B cell (primary cell): ENCODE results near the gene SLC9C2. TPM values are rescaled to one million over a fixed set of nuclear protein-coding genes. Genes with fewer than 3 reads are reported as not detected.

Source experiments
- ATAC-seq: fragments of 200-7000 bp; cut with Tn5 transposase; one replicate; pipeline ENCODE4 v1.10.0; 2021; ENCODE audit warnings: low read depth, mild to moderate bottlenecking, moderate number of reproducible peaks, moderate library complexity
- CTCF ChIA-PET: fragments of 350-600 bp; sonication (Branson Sonifier 250); formaldehyde crosslinking; loops from one replicate; lab custom pipeline; 2021; ENCODE audit warnings: antibody characterized with exemption, inconsistent platforms; lab: Charles Lee
- POLR2A ChIA-PET: fragments of 350-600 bp; sonication (Branson Sonifier 250); formaldehyde crosslinking; loops from one replicate; lab custom pipeline; 2021; ENCODE audit warnings: antibody characterized with exemption; lab: Charles Lee
- DNase-seq: peaks from one replicate; pipeline ENCODE4 v3.0.0; 2013
- H2AFZ ChIP-seq: 2 replicates; pipeline ENCODE4 v1.6.1; 2012; ENCODE audit warnings: mild to moderate bottlenecking, low read depth, low read length; ENCODE audit not compliant: insufficient read depth, poor library complexity, severe bottlenecking
- H3K27ac ChIP-seq, 2 donors: 1 replicate in 1 of 2; 2 replicates in 1 of 2; pipeline ENCODE4 v1.5.1; 2012 to 2013; ENCODE audit warnings: low read length in 2 of 2, mild to moderate bottlenecking in 2 of 2, moderate library complexity in 1 of 2
- H3K27me3 ChIP-seq, 4 experiments: fragments of 200-600 bp in 1 of 4; sonication (generic) in 1 of 4; replicated peaks in 1 of 4; 1 replicate in 2 of 4; 2 replicates in 2 of 4; pipeline versions ENCODE4 v1.6.1 to v1.7.0; 2013 to 2016; ENCODE audit warnings: low read length in 3 of 4, mild to moderate bottlenecking in 2 of 4, mixed read lengths in 1 of 4, moderate library complexity in 1 of 4; ENCODE audit not compliant: insufficient read depth in 4 of 4, control insufficient read depth in 3 of 4; ENCODE audit errors: control extremely low read depth in 1 of 4
- H3K36me3 ChIP-seq, 2 experiments: replicated peaks in 1 of 2; 1 replicate in 1 of 2; 2 replicates in 1 of 2; pipeline versions ENCODE4 v1.6.1 to v1.7.1; 2013; ENCODE audit warnings: low read length in 1 of 2; ENCODE audit not compliant: insufficient read depth in 2 of 2, control insufficient read depth in 1 of 2; ENCODE audit errors: control extremely low read depth in 1 of 2, extremely low read depth in 1 of 2
- H3K4me1 ChIP-seq, 2 donors: fragments of 200-600 bp in 1 of 2; sonication (generic) in 1 of 2; 1 replicate in 1 of 2; 2 replicates in 1 of 2; pipeline versions ENCODE4 v1.5.1 to v1.6.1; 2013 to 2017; ENCODE audit warnings: low read length in 2 of 2; ENCODE audit not compliant: control insufficient read depth in 2 of 2, insufficient read depth in 2 of 2
- H3K4me2 ChIP-seq: replicated peaks from 2 replicates; pipeline ENCODE3; 2012; ENCODE audit warnings: mild to moderate bottlenecking, low read depth, low read length; ENCODE audit not compliant: poor library complexity, severe bottlenecking
- H3K4me3 ChIP-seq, 5 experiments: fragments of 200-600 bp in 1 of 5; sonication (generic) in 1 of 5; 1 replicate in 3 of 5; 2 replicates in 2 of 5; pipeline versions ENCODE4 v1.5.1 to v1.7.0; 2011 to 2016; ENCODE audit warnings: low read length in 4 of 5, mild to moderate bottlenecking in 4 of 5, low read depth in 2 of 5, control low read depth in 1 of 5, moderate library complexity in 1 of 5; ENCODE audit not compliant: insufficient read depth in 1 of 5; ENCODE audit errors: control extremely low read depth in 1 of 5, extremely low read depth in 1 of 5
- H3K79me2 ChIP-seq: fragments of 200-600 bp; sonication (generic); one replicate; pipeline ENCODE4 v1.6.0; 2016; ENCODE audit warnings: low read length; ENCODE audit not compliant: control insufficient read depth, insufficient read depth
- H3K9ac ChIP-seq: fragments of 200-600 bp; sonication (generic); 2 replicates; pipeline ENCODE4 v1.6.1; 2017; ENCODE audit warnings: mild to moderate bottlenecking, low read length, moderate library complexity
- H3K9me3 ChIP-seq, 3 donors: one replicate each; pipeline versions ENCODE4 v1.6.1 to v1.7.1; 2013; ENCODE audit warnings: low read length in 2 of 3; ENCODE audit not compliant: control insufficient read depth in 2 of 3, insufficient read depth in 1 of 3; ENCODE audit errors: control extremely low read depth in 1 of 3
- H4K20me1 ChIP-seq: 2 replicates; pipeline ENCODE4 v1.6.0; 2012; ENCODE audit warnings: mild to moderate bottlenecking, low read length; ENCODE audit not compliant: insufficient read depth, control insufficient read depth, poor library complexity, severe bottlenecking
- H3K27ac Mint-ChIP-seq: one replicate; pipeline ENCODE4 v1.8.0; 2021; ENCODE audit warnings: mixed read lengths
- H3K27me3 Mint-ChIP-seq: one replicate; pipeline ENCODE4 v1.8.0; 2021; ENCODE audit warnings: mixed read lengths
- H3K4me1 Mint-ChIP-seq: one replicate; pipeline ENCODE4 v1.8.0; 2021; ENCODE audit warnings: mixed read lengths
- H3K4me3 Mint-ChIP-seq: one replicate; pipeline ENCODE4 v1.8.0; 2021; ENCODE audit warnings: mixed read lengths
- H3K9me3 Mint-ChIP-seq: one replicate; pipeline ENCODE4 v1.8.0; 2022; ENCODE audit warnings: mixed read lengths; ENCODE audit not compliant: insufficient read depth
- EZH2 ChIP-seq: IDR thresholded peaks from 2 replicates; pipeline ENCODE4 v1.6.1; 2012; ENCODE audit warnings: borderline replicate concordance, low read depth, mild to moderate bottlenecking, moderate library complexity, low read length; ENCODE audit not compliant: insufficient read depth, poor library complexity, severe bottlenecking
- WGBS: methylation state at CpG from one replicate; pipeline ENCODE4 v1.1.5; 2013; ENCODE audit warnings: missing lambda C conversion rate; ENCODE audit not compliant: insufficient coverage; 5-methylcytosine and 5-hydroxymethylcytosine counted together
- intact Hi-C: fragments of 100-400 bp; cut with micrococcal nuclease; formaldehyde crosslinking; loops from one replicate; pipeline ENCODE4 v1.10.0; 2022
- polyA plus RNA-seq: library from polyadenylated mRNA; depleted of rRNA; stranded (reverse); fragments of >200 nt; gene quantifications from 2 replicates; pipeline ENCODE4 v1.2.3, GENCODE V29; 2012
- total RNA-seq, 2 donors: library from RNA; stranded (reverse); fragments of 120-200 nt in 1 of 2; gene quantifications; 1 replicate in 1 of 2; 2 replicates in 1 of 2; pipeline versions ENCODE4 v1.2.3 to v1.2.4, GENCODE V29; 2013 to 2022
- TF ChIP-seq, protein P1 (sequence below): fragments of 200-600 bp; IDR thresholded peaks from one replicate; pipeline ENCODE4 v1.8.0; 2022; ENCODE audit warnings: antibody characterized with exemption, mild to moderate bottlenecking

The SLC9C2 gene
- total and polyA plus RNA-seq, 2 donors (not counting 1 experiment from before 2014, with no cell fraction given): not detected

DNA sequence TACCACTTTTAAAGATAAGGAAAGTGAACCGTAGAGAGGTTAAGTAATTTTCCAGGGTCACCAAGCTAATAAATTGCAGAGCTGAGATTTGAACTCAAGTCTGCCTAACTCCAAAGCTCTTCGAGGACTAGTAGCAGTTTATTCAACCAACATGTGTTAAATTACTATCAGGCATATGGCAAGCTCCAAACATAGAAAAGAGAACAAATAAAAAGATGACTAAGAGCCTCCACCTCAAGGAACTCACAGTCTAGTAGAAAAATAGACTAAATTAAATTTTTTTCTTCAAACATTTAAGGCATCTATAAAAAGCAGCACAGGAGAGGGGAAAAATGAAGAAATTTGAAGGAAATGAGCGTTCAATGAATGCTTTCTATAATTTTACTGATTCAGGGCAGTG, 22.2 kb downstream of the SLC9C2 start:
- POLR2A ChIA-PET: no interaction called here
- CTCF ChIA-PET: no interaction called here
- no peaks in the 10 kb centered on the region for H3K4me1 ChIP-seq
- Mint-ChIP-seq H3K4me1 (no peaks in the 10 kb centered on the region), H3K27ac (no peak overlapping the region), H3K4me3 (no peak overlapping the region), H3K27me3 (peaks cover 13% of the 10 kb centered on the region), H3K9me3 (no peaks in the 10 kb centered on the region)
- H3K27ac ChIP-seq: no peak overlapping the region
- ATAC-seq (no peak), DNase-seq (no peak)
- no peaks in the 10 kb centered on the region for H3K36me3 ChIP-seq
- no peaks in the 10 kb centered on the region for H4K20me1 ChIP-seq
- no peaks in the 10 kb centered on the region for H3K27me3 ChIP-seq
- H3K79me2 ChIP-seq: no peaks in the 10 kb centered on the region
- no peak overlapping the region for H3K4me3 ChIP-seq
- H3K9ac ChIP-seq: no peak overlapping the region
- TF ChIP-seq, protein P1, sequence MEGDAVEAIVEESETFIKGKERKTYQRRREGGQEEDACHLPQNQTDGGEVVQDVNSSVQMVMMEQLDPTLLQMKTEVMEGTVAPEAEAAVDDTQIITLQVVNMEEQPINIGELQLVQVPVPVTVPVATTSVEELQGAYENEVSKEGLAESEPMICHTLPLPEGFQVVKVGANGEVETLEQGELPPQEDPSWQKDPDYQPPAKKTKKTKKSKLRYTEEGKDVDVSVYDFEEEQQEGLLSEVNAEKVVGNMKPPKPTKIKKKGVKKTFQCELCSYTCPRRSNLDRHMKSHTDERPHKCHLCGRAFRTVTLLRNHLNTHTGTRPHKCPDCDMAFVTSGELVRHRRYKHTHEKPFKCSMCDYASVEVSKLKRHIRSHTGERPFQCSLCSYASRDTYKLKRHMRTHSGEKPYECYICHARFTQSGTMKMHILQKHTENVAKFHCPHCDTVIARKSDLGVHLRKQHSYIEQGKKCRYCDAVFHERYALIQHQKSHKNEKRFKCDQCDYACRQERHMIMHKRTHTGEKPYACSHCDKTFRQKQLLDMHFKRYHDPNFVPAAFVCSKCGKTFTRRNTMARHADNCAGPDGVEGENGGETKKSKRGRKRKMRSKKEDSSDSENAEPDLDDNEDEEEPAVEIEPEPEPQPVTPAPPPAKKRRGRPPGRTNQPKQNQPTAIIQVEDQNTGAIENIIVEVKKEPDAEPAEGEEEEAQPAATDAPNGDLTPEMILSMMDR: no peak
- TF ChIP-seq EZH2: no peak
- intact Hi-C loops: no loop called here
- H3K4me2 ChIP-seq: no peak overlapping the region
- WGBS: no CpG with 5 or more reads among the region's 3 CpGs
- H3K9me3 ChIP-seq: no peaks in the 10 kb centered on the region
- no peak overlapping the region for H2AFZ ChIP-seq

- intact Hi-C loops: no loop called here
- H3K27ac Mint-ChIP-seq: no peak overlapping the region
Measured at GRCh38 chr1:173580071-173580470, 22.8 kb downstream of the SLC9C2 start.

More at GRCh38 chr1:173580071-173580470, 22.8 kb downstream of the SLC9C2 start:
- POLR2A ChIA-PET: no interaction called here
- CTCF ChIA-PET: no interaction called here
- Histone ChIP-seq H3K9ac (no peak overlapping the region), H3K4me2 (no peak overlapping the region), H3K36me3 (no peaks in the 10 kb centered on the region), H3K9me3 (no peaks in the 10 kb centered on the region), H3K4me3 (no peak overlapping the region), H3K4me1 (no peaks in the 10 kb centered on the region), H3K27me3 (no peaks in the 10 kb centered on the region), H3K79me2 (no peaks in the 10 kb centered on the region), H3K27ac (no peak overlapping the region), H2AFZ (no peak overlapping the region), H4K20me1 (no peaks in the 10 kb centered on the region)
- no peak overlapping the region for H3K4me3 Mint-ChIP-seq
- H3K4me1 Mint-ChIP-seq: no peaks in the 10 kb centered on the region
- H3K27me3 Mint-ChIP-seq: peaks cover 13% of the 10 kb centered on the region
- DNase-seq (no peak), ATAC-seq (no peak)
- TF ChIP-seq, protein P1: no peak
- TF ChIP-seq EZH2: no peak
- no peaks in the 10 kb centered on the region for H3K9me3 Mint-ChIP-seq
- WGBS: 94% methylated on average over 3 of the region's 3 CpGs
